HG02798 (cell line): ENCODE results near the gene COPS9.

Experiments
- ATAC-seq: cut with Tn5 transposase; IDR thresholded peaks from one replicate; pipeline ENCODE4 v1.9.1; 2021; ENCODE audit warnings: mild to moderate bottlenecking; ENCODE audit not compliant: unreplicated experiment, poor library complexity

Gene COPS9

DNA sequence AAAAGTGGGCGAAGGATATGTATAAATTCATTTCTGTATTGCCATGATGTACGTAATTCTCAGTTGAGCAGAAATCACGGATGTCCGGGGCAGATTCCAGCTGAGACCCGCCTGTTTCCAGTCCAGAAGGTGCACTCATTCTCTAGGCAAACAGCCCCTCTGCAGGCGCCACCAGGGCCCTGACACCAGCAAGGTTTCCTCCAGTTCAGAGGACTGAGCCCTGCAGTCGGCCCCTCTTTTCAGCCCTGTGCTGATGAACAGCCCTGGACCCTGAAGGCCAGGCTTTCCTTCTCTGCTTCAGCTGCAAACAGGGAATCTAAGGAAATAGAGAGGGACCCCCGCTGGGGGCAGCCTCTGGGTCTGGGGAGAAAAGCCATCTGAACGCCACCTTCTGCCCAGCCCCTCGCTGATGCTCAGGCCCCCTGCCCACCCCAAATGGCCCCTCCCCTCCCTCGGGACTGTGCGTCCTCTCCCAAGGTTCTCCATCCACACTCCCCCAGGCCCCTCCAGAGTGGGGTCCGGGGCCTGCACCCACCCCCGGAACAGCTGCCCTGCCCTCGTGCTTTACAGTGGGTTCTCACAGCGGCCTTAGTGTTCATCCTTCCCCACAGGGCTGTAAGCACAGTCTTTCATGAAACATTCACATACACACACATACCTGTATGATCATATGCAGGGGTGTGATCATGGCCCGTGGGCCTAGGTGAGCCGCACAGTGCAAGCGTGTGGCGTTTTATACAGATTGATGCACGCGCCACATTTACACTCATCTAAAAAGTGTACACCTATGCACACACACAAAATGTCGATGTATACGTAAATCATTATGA is 12.1 kb downstream of the COPS9 start:
- ATAC-seq: no peak

- no peak for ATAC-seq
Measured at GRCh38 chr2:240121675-240122074, 14.4 kb downstream of the COPS9 start.

- ATAC-seq: peak; percentile 61
Measured at GRCh38 chr2:240121190-240121589, 14.9 kb downstream of the COPS9 start.

DNA sequence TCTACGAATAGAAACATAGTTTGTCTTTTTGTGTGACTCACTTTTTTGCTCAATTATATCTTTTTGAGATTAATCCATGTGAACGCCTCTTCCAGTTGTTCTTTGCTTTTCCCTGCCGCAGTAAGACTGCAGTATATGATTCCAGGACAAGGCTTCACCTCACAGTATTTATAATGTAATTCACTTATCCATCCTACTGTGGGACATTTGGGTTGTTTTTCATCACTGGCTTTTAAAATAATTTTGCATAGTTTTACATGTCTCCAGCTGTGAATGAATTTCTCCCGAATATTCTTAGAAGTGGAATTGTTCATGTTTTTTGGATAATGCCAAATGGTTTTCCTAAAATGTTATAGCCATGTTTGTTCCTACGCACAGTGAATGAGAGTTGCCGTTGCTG is 21.9 kb downstream of the COPS9 start:
- no peak for ATAC-seq

DNA sequence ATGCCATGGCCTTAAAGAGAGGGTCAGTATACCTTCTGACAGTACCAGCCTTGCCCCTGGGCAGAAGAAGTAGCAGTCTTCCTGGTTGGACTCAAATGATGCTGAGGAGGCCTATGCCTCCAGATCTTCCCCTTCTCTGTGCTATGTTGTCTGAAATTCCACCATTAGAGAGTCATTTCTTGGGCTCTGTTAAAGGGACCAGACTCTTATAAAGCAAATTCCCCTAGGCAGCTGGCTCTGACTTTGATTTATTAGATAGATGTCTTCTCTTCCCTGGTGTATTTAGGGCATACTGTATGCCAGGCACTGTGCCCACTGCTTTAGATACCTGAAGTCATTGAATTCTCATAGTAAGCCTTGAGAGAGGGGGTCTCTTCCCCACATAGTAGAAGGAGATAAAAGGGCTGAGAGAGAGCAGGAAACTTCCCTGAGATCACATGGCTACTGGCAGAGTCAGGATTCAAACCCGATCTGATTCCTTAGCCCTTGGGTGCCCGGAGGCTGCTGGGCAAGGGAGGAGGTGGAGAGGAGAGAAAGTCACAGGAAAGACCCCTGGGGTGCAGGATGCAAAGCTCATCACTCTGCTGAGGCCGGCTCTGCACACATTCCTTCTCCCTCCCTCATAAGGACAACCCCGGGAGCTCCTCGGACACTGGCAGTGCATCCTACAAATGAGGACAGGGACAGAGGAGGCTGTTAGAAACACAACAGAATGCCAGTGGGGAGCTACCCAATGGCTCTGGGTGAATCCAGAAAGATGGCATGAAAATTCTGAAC is 23.0 kb downstream of the COPS9 start:
- no peak for ATAC-seq

- no peak for ATAC-seq
Measured at GRCh38 chr2:240111253-240111652, 24.9 kb downstream of the COPS9 start.

DNA sequence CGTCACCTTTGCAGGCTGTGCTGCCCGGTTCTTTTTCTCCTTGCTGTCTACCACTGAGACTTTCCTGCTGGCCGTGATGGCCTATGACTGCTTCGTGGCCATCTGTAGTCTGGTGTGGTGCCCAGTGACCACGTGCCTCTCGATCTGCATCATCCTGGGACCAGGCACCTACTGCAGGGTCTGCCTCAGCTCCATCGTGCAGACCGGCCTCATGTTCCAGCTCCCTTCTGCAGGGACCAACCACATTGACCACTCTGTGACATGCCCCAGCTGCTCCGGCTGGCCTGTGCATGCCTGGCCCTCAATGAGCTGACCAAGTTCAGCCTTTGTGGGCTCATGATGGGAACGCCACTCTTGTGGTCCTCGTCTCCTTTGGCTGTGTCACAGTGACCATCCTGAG is 26.7 kb downstream of the COPS9 start:
- no peak for ATAC-seq

- no peak for ATAC-seq
Measured at GRCh38 chr2:240107477-240107796, 28.7 kb downstream of the COPS9 start.

- ATAC-seq: no peak
Measured at GRCh38 chr2:240106765-240107476, 29.2 kb downstream of the COPS9 start.

- no peak for ATAC-seq
Measured at GRCh38 chr2:240105982-240106381, 30.1 kb downstream of the COPS9 start.

DNA sequence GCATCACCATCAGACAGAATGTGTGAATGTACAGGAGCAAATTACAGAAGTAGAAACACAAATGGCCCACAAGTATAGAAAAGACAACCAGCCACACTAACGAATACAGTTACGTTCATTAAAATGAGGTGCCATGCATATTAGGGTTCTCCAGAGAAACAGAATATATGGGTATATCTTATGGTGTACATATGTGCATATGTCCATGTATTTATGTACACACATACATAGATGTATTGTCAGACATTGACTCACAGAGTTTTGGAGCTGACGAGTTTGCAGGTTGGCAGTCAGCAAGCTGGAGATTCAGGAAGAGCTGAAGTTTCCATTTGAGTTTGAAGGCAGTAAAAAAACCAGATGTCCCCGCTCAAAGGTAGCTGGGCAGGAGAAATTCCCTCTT is 33.0 kb downstream of the COPS9 start:
- no peak for ATAC-seq

GRCh38 chr2:240098349-240098748 is 37.8 kb downstream of the COPS9 start:
- ATAC-seq: no peak

DNA sequence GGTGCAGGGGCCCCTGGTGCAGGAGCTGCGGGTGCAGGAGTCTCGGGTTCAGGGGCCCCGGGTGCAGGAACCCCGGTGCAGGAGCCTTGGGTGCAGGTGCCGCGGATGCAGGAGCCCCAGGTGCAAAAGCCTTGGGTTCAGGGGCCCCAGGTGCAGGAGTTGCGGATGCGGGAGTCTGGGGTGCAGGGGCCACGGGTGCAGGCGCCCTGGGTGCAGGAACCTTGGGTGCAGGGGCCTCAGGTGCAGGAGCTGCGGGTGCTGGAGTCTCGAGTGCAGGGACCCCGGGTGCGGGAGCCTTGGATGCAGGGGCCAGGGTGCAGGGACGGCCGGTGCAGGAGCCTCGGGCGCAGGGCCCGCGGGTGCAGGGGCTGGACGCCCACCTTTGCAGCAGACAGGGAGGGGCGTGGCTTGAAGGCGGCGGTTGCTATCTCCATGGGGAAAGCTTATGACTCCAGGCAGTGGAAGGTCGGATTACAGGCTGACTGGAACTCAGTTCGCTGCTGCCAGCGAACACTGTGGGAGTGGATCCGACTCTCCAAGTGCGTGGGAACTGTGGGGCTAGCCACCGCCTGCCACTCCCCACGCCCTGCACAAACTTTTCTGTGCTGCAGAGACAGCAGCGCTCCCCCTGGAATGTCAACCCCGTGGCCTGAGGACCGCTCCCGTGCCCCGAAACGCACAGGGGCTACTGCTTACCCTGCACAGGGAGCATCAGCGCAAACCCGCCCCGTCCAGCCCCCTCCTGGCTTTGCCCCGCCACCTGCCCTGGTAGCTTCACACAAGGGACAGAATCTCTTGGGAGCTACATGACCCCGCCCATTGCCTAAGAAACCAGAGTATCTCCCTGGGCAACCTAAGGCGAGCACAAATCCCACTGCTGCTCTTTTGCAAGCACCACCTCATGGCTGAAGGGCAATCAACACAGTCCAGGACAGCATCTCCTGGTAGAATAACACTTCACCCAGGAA is 40.3 kb downstream of the COPS9 start:
- no peak for ATAC-seq

DNA sequence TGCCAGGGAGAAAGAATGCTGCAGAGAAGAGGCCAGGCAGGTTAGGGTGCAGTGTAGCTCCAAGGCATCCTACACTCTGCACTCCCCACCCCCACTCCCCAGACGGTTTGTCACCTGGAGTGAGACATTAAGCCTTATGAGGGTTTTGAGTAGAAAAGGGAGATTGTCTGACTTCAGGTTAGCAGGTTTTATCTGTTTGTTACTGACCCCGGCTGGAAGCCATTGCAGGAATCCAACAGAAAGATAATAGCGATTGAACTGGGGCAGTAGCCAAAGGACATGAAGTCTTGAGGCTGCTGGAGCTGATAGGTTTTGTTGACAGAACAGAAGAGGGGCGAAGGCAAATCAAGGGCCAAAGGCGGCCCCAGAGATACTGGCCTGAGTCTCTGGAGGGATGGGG is 46.8 kb downstream of the COPS9 start:
- no peak for ATAC-seq

GRCh38 chr2:240086563-240086962 is 49.5 kb downstream of the COPS9 start:
- ATAC-seq: no peak
